ENCODE measurements around the gene EML6. TPM values are rescaled to one million over a fixed set of nuclear protein-coding genes. Genes with fewer than 3 reads are reported as not detected.
A peak's percentile ranks its signal among the peaks of the same experiment; 100 is the strongest.

Gene EML6
- total RNA-seq, 1 donor from 2014 or later = 10.4 TPM

GRCh38 chr2:54941248-54941984 is 218.0 kb downstream of the EML6 start:
- H3K4me1 ChIP-seq (ENCODE audit: control insufficient read depth in 3 of 3, insufficient read depth in 3 of 3, low read length in 3 of 3) = peaks cover 12 to 13% (median 13%) of the 10 kb centered on the region in 3 donors
- H3K36me3 ChIP-seq (ENCODE audit: control insufficient read depth in 3 of 3, insufficient read depth in 3 of 3, low read length in 3 of 3) = no peaks in the 10 kb centered on the region
- H3K9ac ChIP-seq (ENCODE audit: low read depth in 1 of 3, low read length in 3 of 3) = no peak overlapping the region
- no peaks in the 10 kb centered on the region for H3K27me3 ChIP-seq (ENCODE audit: control insufficient read depth in 3 of 3, insufficient read depth in 3 of 3, low read length in 3 of 3)
- H3K9me3 ChIP-seq (ENCODE audit: control insufficient read depth in 3 of 3, low read length in 3 of 3) = peaks cover 0 to 2% (median 2%) of the 10 kb centered on the region in 3 donors
- no peak overlapping the region for H3K27ac ChIP-seq (ENCODE audit: low read depth, low read length)
- H3K4me3 ChIP-seq (ENCODE audit: low read length in 3 of 3) = no peak overlapping the region

GRCh38 chr2:54942373-54942772 is 218.9 kb downstream of the EML6 start:
- H3K9me3 ChIP-seq (ENCODE audit: control insufficient read depth in 3 of 3, low read length in 3 of 3) = peaks cover 0 to 2% (median 2%) of the 10 kb centered on the region in 3 donors
- H3K4me1 ChIP-seq (ENCODE audit: control insufficient read depth in 3 of 3, insufficient read depth in 3 of 3, low read length in 3 of 3) = peaks cover 20 to 21% (median 20%) of the 10 kb centered on the region in 3 donors
- no peak overlapping the region for H3K9ac ChIP-seq (ENCODE audit: low read depth in 1 of 3, low read length in 3 of 3)
- H3K36me3 ChIP-seq (ENCODE audit: control insufficient read depth in 3 of 3, insufficient read depth in 3 of 3, low read length in 3 of 3) = no peaks in the 10 kb centered on the region
- no peak overlapping the region for H3K4me3 ChIP-seq (ENCODE audit: low read length in 3 of 3)
- H3K27ac ChIP-seq (ENCODE audit: low read depth, low read length) = no peak overlapping the region
- no peaks in the 10 kb centered on the region for H3K27me3 ChIP-seq (ENCODE audit: control insufficient read depth in 3 of 3, insufficient read depth in 3 of 3, low read length in 3 of 3)

- H3K36me3 ChIP-seq (ENCODE audit: control insufficient read depth in 3 of 3, insufficient read depth in 3 of 3, low read length in 3 of 3) = no peaks in the 10 kb centered on the region
- no peak overlapping the region for H3K9ac ChIP-seq (ENCODE audit: low read depth in 1 of 3, low read length in 3 of 3)
- H3K27ac ChIP-seq (ENCODE audit: low read depth, low read length) = peak overlapping the region; percentile 92
- no peaks in the 10 kb centered on the region for H3K27me3 ChIP-seq (ENCODE audit: control insufficient read depth in 3 of 3, insufficient read depth in 3 of 3, low read length in 3 of 3)
- H3K4me1 ChIP-seq (ENCODE audit: control insufficient read depth in 3 of 3, insufficient read depth in 3 of 3, low read length in 3 of 3) = peaks cover 20 to 25% (median 25%) of the 10 kb centered on the region in 3 donors
- no peaks in the 10 kb centered on the region for H3K9me3 ChIP-seq (ENCODE audit: control insufficient read depth in 3 of 3, low read length in 3 of 3)
- no peak overlapping the region for H3K4me3 ChIP-seq (ENCODE audit: low read length in 3 of 3)
Observed at GRCh38 chr2:54944724-54945326, 221.4 kb downstream of the EML6 start.

GRCh38 chr2:54945391-54946219 is 222.1 kb downstream of the EML6 start:
- peak overlapping the region; percentile 92 for H3K27ac ChIP-seq (ENCODE audit: low read depth, low read length)
- H3K36me3 ChIP-seq (ENCODE audit: control insufficient read depth in 3 of 3, insufficient read depth in 3 of 3, low read length in 3 of 3) = no peaks in the 10 kb centered on the region
- H3K9ac ChIP-seq (ENCODE audit: low read depth in 1 of 3, low read length in 3 of 3) = peak overlapping the region; percentile 64 to 83 (median 78)
- peaks cover 20 to 25% (median 25%) of the 10 kb centered on the region in 3 donors for H3K4me1 ChIP-seq (ENCODE audit: control insufficient read depth in 3 of 3, insufficient read depth in 3 of 3, low read length in 3 of 3)
- H3K27me3 ChIP-seq (ENCODE audit: control insufficient read depth in 3 of 3, insufficient read depth in 3 of 3, low read length in 3 of 3) = no peaks in the 10 kb centered on the region
- H3K4me3 ChIP-seq (ENCODE audit: low read length in 3 of 3) = peak overlapping the region; percentile 19 to 65 (median 52)
- H3K9me3 ChIP-seq (ENCODE audit: control insufficient read depth in 3 of 3, low read length in 3 of 3) = no peaks in the 10 kb centered on the region

- Histone ChIP-seq H3K27ac (ENCODE audit: low read depth, low read length) (peak overlapping the region; percentile 92), H3K4me3 (ENCODE audit: low read length in 3 of 3) (peak overlapping the region; percentile 19 to 52 (median 49)), H3K4me1 (ENCODE audit: control insufficient read depth in 3 of 3, insufficient read depth in 3 of 3, low read length in 3 of 3) (peaks cover 20 to 25% (median 25%) of the 10 kb centered on the region in 3 donors), H3K27me3 (ENCODE audit: control insufficient read depth in 3 of 3, insufficient read depth in 3 of 3, low read length in 3 of 3) (no peaks in the 10 kb centered on the region), H3K36me3 (ENCODE audit: control insufficient read depth in 3 of 3, insufficient read depth in 3 of 3, low read length in 3 of 3) (no peaks in the 10 kb centered on the region), H3K9ac (ENCODE audit: low read depth in 1 of 3, low read length in 3 of 3) (peak overlapping the region; percentile 64 to 83 (median 78)), H3K9me3 (ENCODE audit: control insufficient read depth in 3 of 3, low read length in 3 of 3) (no peaks in the 10 kb centered on the region)
Observed at GRCh38 chr2:54946220-54946805, 222.9 kb downstream of the EML6 start.

GRCh38 chr2:54947136-54947535 is 223.7 kb downstream of the EML6 start:
- Histone ChIP-seq H3K9me3 (ENCODE audit: control insufficient read depth in 3 of 3, low read length in 3 of 3) (no peaks in the 10 kb centered on the region), H3K4me1 (ENCODE audit: control insufficient read depth in 3 of 3, insufficient read depth in 3 of 3, low read length in 3 of 3) (peaks cover 20 to 25% (median 25%) of the 10 kb centered on the region in 3 donors), H3K4me3 (ENCODE audit: low read length in 3 of 3) (no peak overlapping the region), H3K36me3 (ENCODE audit: control insufficient read depth in 3 of 3, insufficient read depth in 3 of 3, low read length in 3 of 3) (no peaks in the 10 kb centered on the region), H3K9ac (ENCODE audit: low read depth in 1 of 3, low read length in 3 of 3) (peak overlapping the region in 1 of 3 donors; percentile 8), H3K27me3 (ENCODE audit: control insufficient read depth in 3 of 3, insufficient read depth in 3 of 3, low read length in 3 of 3) (no peaks in the 10 kb centered on the region), H3K27ac (ENCODE audit: low read depth, low read length) (no peak overlapping the region)

- H3K36me3 ChIP-seq (ENCODE audit: control insufficient read depth in 3 of 3, insufficient read depth in 3 of 3, low read length in 3 of 3) = no peaks in the 10 kb centered on the region
- H3K4me3 ChIP-seq (ENCODE audit: low read length in 3 of 3) = no peak overlapping the region
- no peaks in the 10 kb centered on the region for H3K27me3 ChIP-seq (ENCODE audit: control insufficient read depth in 3 of 3, insufficient read depth in 3 of 3, low read length in 3 of 3)
- H3K4me1 ChIP-seq (ENCODE audit: control insufficient read depth in 3 of 3, insufficient read depth in 3 of 3, low read length in 3 of 3) = peaks cover 20 to 25% (median 25%) of the 10 kb centered on the region in 3 donors
- no peak overlapping the region for H3K27ac ChIP-seq (ENCODE audit: low read depth, low read length)
- no peak overlapping the region for H3K9ac ChIP-seq (ENCODE audit: low read depth in 1 of 3, low read length in 3 of 3)
- H3K9me3 ChIP-seq (ENCODE audit: control insufficient read depth in 3 of 3, low read length in 3 of 3) = no peaks in the 10 kb centered on the region
Observed at GRCh38 chr2:54947646-54948045, 224.2 kb downstream of the EML6 start.

- H3K9me3 ChIP-seq (ENCODE audit: control insufficient read depth in 3 of 3, low read length in 3 of 3) = no peaks in the 10 kb centered on the region
- no peak overlapping the region for H3K27ac ChIP-seq (ENCODE audit: low read depth, low read length)
- no peak overlapping the region for H3K4me3 ChIP-seq (ENCODE audit: low read length in 3 of 3)
- no peaks in the 10 kb centered on the region for H3K27me3 ChIP-seq (ENCODE audit: control insufficient read depth in 3 of 3, insufficient read depth in 3 of 3, low read length in 3 of 3)
- peak overlapping the region in 1 of 3 donors; percentile 25 for H3K9ac ChIP-seq (ENCODE audit: low read depth in 1 of 3, low read length in 3 of 3)
- H3K36me3 ChIP-seq (ENCODE audit: control insufficient read depth in 3 of 3, insufficient read depth in 3 of 3, low read length in 3 of 3) = no peaks in the 10 kb centered on the region
- H3K4me1 ChIP-seq (ENCODE audit: control insufficient read depth in 3 of 3, insufficient read depth in 3 of 3, low read length in 3 of 3) = peaks cover 20 to 25% (median 25%) of the 10 kb centered on the region in 3 donors
Observed at GRCh38 chr2:54948120-54948519, 224.7 kb downstream of the EML6 start.

- no peak overlapping the region for H3K27ac ChIP-seq (ENCODE audit: low read depth, low read length)
- no peaks in the 10 kb centered on the region for H3K36me3 ChIP-seq (ENCODE audit: control insufficient read depth in 3 of 3, insufficient read depth in 3 of 3, low read length in 3 of 3)
- no peak overlapping the region for H3K4me3 ChIP-seq (ENCODE audit: low read length in 3 of 3)
- no peak overlapping the region for H3K9ac ChIP-seq (ENCODE audit: low read depth in 1 of 3, low read length in 3 of 3)
- H3K4me1 ChIP-seq (ENCODE audit: control insufficient read depth in 3 of 3, insufficient read depth in 3 of 3, low read length in 3 of 3) = peaks cover 20 to 25% (median 25%) of the 10 kb centered on the region in 3 donors
- H3K27me3 ChIP-seq (ENCODE audit: control insufficient read depth in 3 of 3, insufficient read depth in 3 of 3, low read length in 3 of 3) = no peaks in the 10 kb centered on the region
- H3K9me3 ChIP-seq (ENCODE audit: control insufficient read depth in 3 of 3, low read length in 3 of 3) = no peaks in the 10 kb centered on the region
Observed at GRCh38 chr2:54949431-54949830, 226.0 kb downstream of the EML6 start.
